HEK293T (cell line): ENCODE data around the gene RSPH6A.

ENCODE experiments used
- BHLHE40 ChIP-seq: fragments of 450-650 bp; IDR thresholded peaks from 2 replicates; pipeline ENCODE4 v1.6.1; 2016; ENCODE audit warnings: mild to moderate bottlenecking, moderate library complexity, borderline replicate concordance
- FOXK2 ChIP-seq: fragments of 450-650 bp; IDR thresholded peaks from 2 replicates; pipeline ENCODE4 v1.6.1; 2016; ENCODE audit warnings: mild to moderate bottlenecking
- L3MBTL2 ChIP-seq: fragments of 450-650 bp; conservative IDR thresholded peaks from 2 replicates; pipeline ENCODE4 v1.6.1; 2016; ENCODE audit warnings: mild to moderate bottlenecking
- LEF1 ChIP-seq: fragments of 450-650 bp; IDR thresholded peaks from 2 replicates; pipeline ENCODE4 v1.6.1; 2017; ENCODE audit warnings: mild to moderate bottlenecking, borderline replicate concordance
- SP1 ChIP-seq: fragments of 450-650 bp; IDR thresholded peaks from 2 replicates; pipeline ENCODE4 v1.6.1; 2017
- SUZ12 ChIP-seq: fragments of 450-650 bp; IDR thresholded peaks from 2 replicates; pipeline ENCODE4 v1.6.1; 2016; ENCODE audit warnings: mild to moderate bottlenecking
- TARDBP ChIP-seq: fragments of 450-650 bp; IDR thresholded peaks from 2 replicates; pipeline ENCODE4 v1.6.1; 2016
- TF ChIP-seq, protein P1 (sequence below): fragments of 450-650 bp; IDR thresholded peaks from 2 replicates; pipeline ENCODE4 v1.6.1; 2016

DNA sequence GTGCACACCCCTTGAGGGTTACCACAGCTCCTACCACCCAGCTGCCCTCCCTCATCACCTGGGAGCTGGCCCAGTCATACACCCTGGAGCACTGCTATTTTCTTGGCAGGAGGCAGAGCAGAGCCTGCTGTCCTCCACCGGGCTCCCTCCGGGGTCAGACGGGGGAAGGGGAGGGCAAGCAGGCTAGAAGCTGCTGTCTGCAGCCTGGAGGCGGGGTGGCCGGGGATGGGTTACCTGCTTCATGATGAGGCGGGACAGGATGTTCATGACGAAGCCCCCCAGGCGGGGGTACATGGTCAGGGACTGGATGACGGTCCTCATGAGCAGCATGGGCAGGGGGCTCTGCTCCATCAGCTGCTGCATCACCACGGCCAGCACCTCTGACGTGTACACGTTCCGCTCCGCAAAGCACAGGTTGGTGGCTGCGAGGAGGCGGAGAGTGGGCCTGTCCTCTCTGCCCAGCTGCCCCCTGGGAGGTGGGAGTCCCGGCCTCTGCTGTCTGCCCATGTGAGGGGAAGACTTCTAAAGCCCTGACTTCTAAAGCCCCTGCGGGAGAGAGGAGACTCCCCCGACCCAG lies 2.7 kb upstream of the RSPH6A start:
- TF ChIP-seq L3MBTL2 (no peak), SUZ12 (no peak), SP1 (no peak), BHLHE40 (no peak), FOXK2 (no peak), TARDBP (no peak), LEF1 (no peak)
- TF ChIP-seq, protein P1, sequence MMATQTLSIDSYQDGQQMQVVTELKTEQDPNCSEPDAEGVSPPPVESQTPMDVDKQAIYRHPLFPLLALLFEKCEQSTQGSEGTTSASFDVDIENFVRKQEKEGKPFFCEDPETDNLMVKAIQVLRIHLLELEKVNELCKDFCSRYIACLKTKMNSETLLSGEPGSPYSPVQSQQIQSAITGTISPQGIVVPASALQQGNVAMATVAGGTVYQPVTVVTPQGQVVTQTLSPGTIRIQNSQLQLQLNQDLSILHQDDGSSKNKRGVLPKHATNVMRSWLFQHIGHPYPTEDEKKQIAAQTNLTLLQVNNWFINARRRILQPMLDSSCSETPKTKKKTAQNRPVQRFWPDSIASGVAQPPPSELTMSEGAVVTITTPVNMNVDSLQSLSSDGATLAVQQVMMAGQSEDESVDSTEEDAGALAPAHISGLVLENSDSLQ: no peak
